HEK293 (cell line): Measurements from ENCODE around the gene BUD23.

Experiments
- CTCF ChIA-PET: fragments of 350-600 bp; formaldehyde crosslinking; extraction: SDS; loops from one replicate; lab custom pipeline; 2021; ENCODE audit warnings: antibody characterized with exemption; lab: Yijun Ruan, JAX
- POLR2A ChIA-PET: fragments of 300-600 bp; formaldehyde crosslinking; extraction: SDS; loops from one replicate; lab custom pipeline; 2020; ENCODE audit warnings: antibody characterized with exemption, inconsistent platforms; lab: Yijun Ruan, JAX
- H3K27ac ChIP-seq: fragments of 200-500 bp; sonication (Bioruptor generic); 2 replicates; pipeline ENCODE4 v1.5.1; 2014; ENCODE audit warnings: low read depth, low read length, control low read depth, inconsistent platforms; ENCODE audit errors: extremely low read depth
- H3K36me3 ChIP-seq, 2 experiments: fragments of 200-500 bp in 1 of 2; sonication (Bioruptor generic) in 1 of 2; 1 replicate in 1 of 2; 2 replicates in 1 of 2; pipeline ENCODE4 v1.5.1; 2014 to 2017; ENCODE audit warnings: inconsistent platforms in 2 of 2, low read length in 2 of 2; ENCODE audit not compliant: control insufficient read depth in 2 of 2, insufficient read depth in 1 of 2
- H3K4me1 ChIP-seq: fragments of 200-500 bp; sonication (Bioruptor generic); 2 replicates; pipeline ENCODE4 v1.5.1; 2014; ENCODE audit warnings: mild to moderate bottlenecking, low read length, inconsistent platforms; ENCODE audit not compliant: control insufficient read depth, insufficient read depth
- H3K4me3 ChIP-seq: 2 replicates; pipeline ENCODE4 v1.5.1; 2011; ENCODE audit warnings: low read depth, mild to moderate bottlenecking, control low read depth, low read length, moderate library complexity
- H3K9me3 ChIP-seq: fragments of 200-500 bp; sonication (Bioruptor generic); 2 replicates; pipeline ENCODE4 v1.5.1; 2014; ENCODE audit warnings: low read depth, low read length, inconsistent platforms; ENCODE audit not compliant: control insufficient read depth, insufficient read depth
- GLIS1 ChIP-seq: fragments of 450-650 bp; formaldehyde crosslinking; IDR thresholded peaks from 2 replicates; pipeline ENCODE4 v1.5.1; 2016; ENCODE audit warnings: missing biosample characterization, missing genetic modification characterization
- KLF16 ChIP-seq: fragments of 450-650 bp; formaldehyde crosslinking; IDR thresholded peaks from 2 replicates; pipeline ENCODE4 v1.5.1; 2017; ENCODE audit warnings: missing biosample characterization, missing genetic modification characterization
- KLF8 ChIP-seq: fragments of 450-650 bp; formaldehyde crosslinking; IDR thresholded peaks from 2 replicates; pipeline ENCODE4 v1.5.1; 2016; ENCODE audit warnings: missing biosample characterization, missing genetic modification characterization
- OVOL3 ChIP-seq: fragments of 450-650 bp; formaldehyde crosslinking; IDR thresholded peaks from 2 replicates; pipeline ENCODE4 v1.5.1; 2016; ENCODE audit warnings: missing biosample characterization, missing genetic modification characterization
- ZBTB21 ChIP-seq: fragments of 450-650 bp; formaldehyde crosslinking; IDR thresholded peaks from 2 replicates; pipeline ENCODE4 v1.5.1; 2017; ENCODE audit warnings: missing biosample characterization, missing genetic modification characterization
- ZNF324 ChIP-seq: fragments of 450-650 bp; formaldehyde crosslinking; IDR thresholded peaks from 2 replicates; pipeline ENCODE4 v1.5.1; 2016; ENCODE audit warnings: missing biosample characterization, missing genetic modification characterization
- ZNF335 ChIP-seq: fragments of 450-650 bp; formaldehyde crosslinking; conservative IDR thresholded peaks from 2 replicates; pipeline ENCODE4 v1.5.1; 2016; ENCODE audit warnings: missing biosample characterization, missing genetic modification characterization
- ZNF624 ChIP-seq: fragments of 450-650 bp; formaldehyde crosslinking; IDR thresholded peaks from 2 replicates; pipeline ENCODE4 v1.5.1; 2017; ENCODE audit warnings: missing biosample characterization, missing genetic modification characterization
- ZNF626 ChIP-seq: fragments of 450-650 bp; sonication (Bioruptor Pico); formaldehyde crosslinking; IDR thresholded peaks from 2 replicates; pipeline ENCODE4 v1.5.1; 2018; ENCODE audit warnings: missing biosample characterization, missing genetic modification characterization, inconsistent platforms
- ZNF776 ChIP-seq: fragments of 450-650 bp; formaldehyde crosslinking; IDR thresholded peaks from 2 replicates; pipeline ENCODE4 v1.5.0; 2017; ENCODE audit warnings: missing biosample characterization, missing genetic modification characterization, borderline replicate concordance
- TF ChIP-seq, protein P1 (sequence below): fragments of 450-650 bp; formaldehyde crosslinking; IDR thresholded peaks from 2 replicates; pipeline ENCODE4 v1.5.1; 2017; ENCODE audit warnings: missing biosample characterization, missing genetic modification characterization
- TF ChIP-seq, protein P2 (sequence below): fragments of 450-650 bp; formaldehyde crosslinking; IDR thresholded peaks from 2 replicates; pipeline ENCODE4 v1.5.1; 2017; ENCODE audit warnings: missing biosample characterization, missing genetic modification characterization
- TF ChIP-seq, protein P3 (sequence below): fragments of 450-650 bp; formaldehyde crosslinking; IDR thresholded peaks from 2 replicates; pipeline ENCODE4 v1.5.1; 2016; ENCODE audit warnings: missing biosample characterization, missing genetic modification characterization, low read depth
- TF ChIP-seq, protein P4 (sequence below): fragments of 450-650 bp; formaldehyde crosslinking; IDR thresholded peaks from 2 replicates; pipeline ENCODE4 v1.5.1; 2016; ENCODE audit warnings: missing biosample characterization, missing genetic modification characterization
- TF ChIP-seq, protein P5 (sequence below): fragments of 450-650 bp; formaldehyde crosslinking; IDR thresholded peaks from 2 replicates; pipeline ENCODE4 v1.5.1; 2016; ENCODE audit warnings: missing biosample characterization, missing genetic modification characterization, borderline replicate concordance

BUD23 gene

DNA sequence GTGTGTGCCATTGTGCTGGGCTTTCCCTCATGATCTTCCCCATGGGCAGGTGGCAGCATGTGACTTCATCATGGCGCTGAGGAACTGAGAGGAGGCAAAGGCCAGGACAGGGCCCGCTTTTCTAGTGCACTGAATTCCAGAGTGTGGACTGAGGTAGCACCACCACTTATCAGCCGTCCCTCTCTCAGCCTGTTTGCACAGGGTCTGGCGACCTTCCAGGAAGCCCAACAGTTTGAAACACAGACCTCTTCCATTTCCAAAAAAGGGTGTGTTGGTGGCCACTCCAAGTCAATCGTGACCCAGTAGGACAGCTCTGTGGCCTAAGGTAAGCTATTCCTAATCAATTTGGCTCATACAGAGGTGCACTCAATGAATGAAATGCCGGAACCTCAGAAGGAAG, 4.5 kb upstream of the BUD23 start:
- Histone ChIP-seq H3K4me3 (no peak overlapping the region), H3K9me3 (no peaks in the 10 kb centered on the region), H3K4me1 (peaks cover 3% of the 10 kb centered on the region; the same call in 1 of the 2 replicates), H3K36me3 (peaks cover 0 to 19% of the 10 kb centered on the region in 2 experiments; a peak in 1 of 3 replicates), H3K27ac (no peak overlapping the region)
- CTCF ChIA-PET, result interaction anchor here (1.2 to 1.5 kb wide), 2 partner anchors 11 to 72 kb away, joined by 3 to 5 read pairs; partner anchors contain the start of gene VPS37D
- TF ChIP-seq ZNF776 (tag by site-specific recombination) (no peak), ZNF624 (no peak), ZNF626 (tag by site-specific recombination) (no peak), OVOL3 (tag by site-specific recombination) (no peak), KLF8 (tag by site-specific recombination) (no peak), ZBTB21 (tag by site-specific recombination) (no peak), KLF16 (no peak)
- TF ChIP-seq, protein P1, sequence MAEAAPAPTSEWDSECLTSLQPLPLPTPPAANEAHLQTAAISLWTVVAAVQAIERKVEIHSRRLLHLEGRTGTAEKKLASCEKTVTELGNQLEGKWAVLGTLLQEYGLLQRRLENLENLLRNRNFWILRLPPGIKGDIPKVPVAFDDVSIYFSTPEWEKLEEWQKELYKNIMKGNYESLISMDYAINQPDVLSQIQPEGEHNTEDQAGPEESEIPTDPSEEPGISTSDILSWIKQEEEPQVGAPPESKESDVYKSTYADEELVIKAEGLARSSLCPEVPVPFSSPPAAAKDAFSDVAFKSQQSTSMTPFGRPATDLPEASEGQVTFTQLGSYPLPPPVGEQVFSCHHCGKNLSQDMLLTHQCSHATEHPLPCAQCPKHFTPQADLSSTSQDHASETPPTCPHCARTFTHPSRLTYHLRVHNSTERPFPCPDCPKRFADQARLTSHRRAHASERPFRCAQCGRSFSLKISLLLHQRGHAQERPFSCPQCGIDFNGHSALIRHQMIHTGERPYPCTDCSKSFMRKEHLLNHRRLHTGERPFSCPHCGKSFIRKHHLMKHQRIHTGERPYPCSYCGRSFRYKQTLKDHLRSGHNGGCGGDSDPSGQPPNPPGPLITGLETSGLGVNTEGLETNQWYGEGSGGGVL (tag by site-specific recombination), result no peak
- TF ChIP-seq, protein P2, sequence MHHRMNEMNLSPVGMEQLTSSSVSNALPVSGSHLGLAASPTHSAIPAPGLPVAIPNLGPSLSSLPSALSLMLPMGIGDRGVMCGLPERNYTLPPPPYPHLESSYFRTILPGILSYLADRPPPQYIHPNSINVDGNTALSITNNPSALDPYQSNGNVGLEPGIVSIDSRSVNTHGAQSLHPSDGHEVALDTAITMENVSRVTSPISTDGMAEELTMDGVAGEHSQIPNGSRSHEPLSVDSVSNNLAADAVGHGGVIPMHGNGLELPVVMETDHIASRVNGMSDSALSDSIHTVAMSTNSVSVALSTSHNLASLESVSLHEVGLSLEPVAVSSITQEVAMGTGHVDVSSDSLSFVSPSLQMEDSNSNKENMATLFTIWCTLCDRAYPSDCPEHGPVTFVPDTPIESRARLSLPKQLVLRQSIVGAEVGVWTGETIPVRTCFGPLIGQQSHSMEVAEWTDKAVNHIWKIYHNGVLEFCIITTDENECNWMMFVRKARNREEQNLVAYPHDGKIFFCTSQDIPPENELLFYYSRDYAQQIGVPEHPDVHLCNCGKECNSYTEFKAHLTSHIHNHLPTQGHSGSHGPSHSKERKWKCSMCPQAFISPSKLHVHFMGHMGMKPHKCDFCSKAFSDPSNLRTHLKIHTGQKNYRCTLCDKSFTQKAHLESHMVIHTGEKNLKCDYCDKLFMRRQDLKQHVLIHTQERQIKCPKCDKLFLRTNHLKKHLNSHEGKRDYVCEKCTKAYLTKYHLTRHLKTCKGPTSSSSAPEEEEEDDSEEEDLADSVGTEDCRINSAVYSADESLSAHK (tag by site-specific recombination), result no peak
- TF ChIP-seq, protein P3, sequence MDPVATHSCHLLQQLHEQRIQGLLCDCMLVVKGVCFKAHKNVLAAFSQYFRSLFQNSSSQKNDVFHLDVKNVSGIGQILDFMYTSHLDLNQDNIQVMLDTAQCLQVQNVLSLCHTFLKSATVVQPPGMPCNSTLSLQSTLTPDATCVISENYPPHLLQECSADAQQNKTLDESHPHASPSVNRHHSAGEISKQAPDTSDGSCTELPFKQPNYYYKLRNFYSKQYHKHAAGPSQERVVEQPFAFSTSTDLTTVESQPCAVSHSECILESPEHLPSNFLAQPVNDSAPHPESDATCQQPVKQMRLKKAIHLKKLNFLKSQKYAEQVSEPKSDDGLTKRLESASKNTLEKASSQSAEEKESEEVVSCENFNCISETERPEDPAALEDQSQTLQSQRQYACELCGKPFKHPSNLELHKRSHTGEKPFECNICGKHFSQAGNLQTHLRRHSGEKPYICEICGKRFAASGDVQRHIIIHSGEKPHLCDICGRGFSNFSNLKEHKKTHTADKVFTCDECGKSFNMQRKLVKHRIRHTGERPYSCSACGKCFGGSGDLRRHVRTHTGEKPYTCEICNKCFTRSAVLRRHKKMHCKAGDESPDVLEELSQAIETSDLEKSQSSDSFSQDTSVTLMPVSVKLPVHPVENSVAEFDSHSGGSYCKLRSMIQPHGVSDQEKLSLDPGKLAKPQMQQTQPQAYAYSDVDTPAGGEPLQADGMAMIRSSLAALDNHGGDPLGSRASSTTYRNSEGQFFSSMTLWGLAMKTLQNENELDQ (tag by site-specific recombination), result no peak
- POLR2A ChIA-PET, result interaction anchor here (1.1 kb wide), 1 partner anchor 66 kb away, joined by 3 read pairs; no protein-coding TSS in a partner anchor

DNA sequence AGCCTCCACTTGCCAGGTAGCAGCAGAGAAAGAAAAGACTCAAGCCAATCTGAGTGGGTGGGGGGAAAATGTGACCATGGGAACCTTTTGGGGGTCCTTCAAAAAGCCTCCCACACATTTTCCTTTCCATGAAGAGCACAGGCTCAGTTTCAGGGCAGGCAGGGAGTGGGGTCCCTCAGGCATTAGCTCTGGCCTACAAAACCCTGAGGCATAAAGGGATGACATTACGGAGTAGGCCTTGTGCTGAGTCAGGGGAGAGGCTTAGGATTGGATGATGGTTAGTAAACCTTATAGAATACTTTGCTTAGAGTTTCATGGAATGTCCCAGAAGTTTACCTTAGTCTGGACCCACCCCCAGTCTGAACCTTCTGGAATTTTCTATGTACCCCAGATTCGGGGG, 3.7 kb upstream of the BUD23 start:
- POLR2A ChIA-PET, result no interaction called here
- CTCF ChIA-PET, result no interaction called here
- Histone ChIP-seq H3K4me1 (peaks cover 3% of the 10 kb centered on the region; the same call in 1 of the 2 replicates), H3K9me3 (no peaks in the 10 kb centered on the region), H3K4me3 (no peak overlapping the region), H3K36me3 (peaks cover 0 to 19% of the 10 kb centered on the region in 2 experiments; a peak in 1 of 3 replicates), H3K27ac (no peak overlapping the region)
- TF ChIP-seq, protein P4, sequence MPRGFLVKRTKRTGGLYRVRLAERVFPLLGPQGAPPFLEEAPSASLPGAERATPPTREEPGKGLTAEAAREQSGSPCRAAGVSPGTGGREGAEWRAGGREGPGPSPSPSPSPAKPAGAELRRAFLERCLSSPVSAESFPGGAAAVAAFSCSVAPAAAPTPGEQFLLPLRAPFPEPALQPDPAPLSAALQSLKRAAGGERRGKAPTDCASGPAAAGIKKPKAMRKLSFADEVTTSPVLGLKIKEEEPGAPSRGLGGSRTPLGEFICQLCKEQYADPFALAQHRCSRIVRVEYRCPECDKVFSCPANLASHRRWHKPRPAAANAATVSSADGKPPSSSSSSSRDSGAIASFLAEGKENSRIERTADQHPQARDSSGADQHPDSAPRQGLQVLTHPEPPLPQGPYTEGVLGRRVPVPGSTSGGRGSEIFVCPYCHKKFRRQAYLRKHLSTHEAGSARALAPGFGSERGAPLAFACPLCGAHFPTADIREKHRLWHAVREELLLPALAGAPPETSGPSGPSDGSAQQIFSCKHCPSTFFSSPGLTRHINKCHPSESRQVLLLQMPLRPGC (tag by site-specific recombination), result no peak
- peak; percentile 85 for TF ChIP-seq ZNF335 (tag by site-specific recombination)
- no peak for TF ChIP-seq ZNF324 (tag by site-specific recombination)
- TF ChIP-seq GLIS1 (tag by site-specific recombination), result no peak
- TF ChIP-seq, protein P5, sequence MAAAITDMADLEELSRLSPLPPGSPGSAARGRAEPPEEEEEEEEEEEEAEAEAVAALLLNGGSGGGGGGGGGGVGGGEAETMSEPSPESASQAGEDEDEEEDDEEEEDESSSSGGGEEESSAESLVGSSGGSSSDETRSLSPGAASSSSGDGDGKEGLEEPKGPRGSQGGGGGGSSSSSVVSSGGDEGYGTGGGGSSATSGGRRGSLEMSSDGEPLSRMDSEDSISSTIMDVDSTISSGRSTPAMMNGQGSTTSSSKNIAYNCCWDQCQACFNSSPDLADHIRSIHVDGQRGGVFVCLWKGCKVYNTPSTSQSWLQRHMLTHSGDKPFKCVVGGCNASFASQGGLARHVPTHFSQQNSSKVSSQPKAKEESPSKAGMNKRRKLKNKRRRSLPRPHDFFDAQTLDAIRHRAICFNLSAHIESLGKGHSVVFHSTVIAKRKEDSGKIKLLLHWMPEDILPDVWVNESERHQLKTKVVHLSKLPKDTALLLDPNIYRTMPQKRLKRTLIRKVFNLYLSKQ (tag by site-specific recombination), result no peak
